Sigmoid colon (tissue), 4 donors: ENCODE data around the gene ZWILCH.

Experiments
- CTCF ChIP-seq, 4 experiments: fragments of 450-650 bp in 3 of 4; fragments of 200-600 bp in 1 of 4; IDR thresholded peaks; one replicate each; pipeline ENCODE4 v1.5.1; 2016 to 2019; ENCODE audit warnings: antibody characterized with exemption in 4 of 4, mild to moderate bottlenecking in 3 of 4, moderate library complexity in 2 of 4
- EP300 ChIP-seq, 4 donors: sonication (generic); formaldehyde crosslinking; IDR thresholded peaks; one replicate each; pipeline ENCODE4 v1.6.1; 2017; ENCODE audit warnings: antibody characterized with exemption in 4 of 4
- POLR2A ChIP-seq, 2 donors: fragments of 450-650 bp; IDR thresholded peaks; one replicate each; pipeline ENCODE4 v1.6.1; 2016; ENCODE audit warnings: antibody characterized with exemption in 2 of 2, mild to moderate bottlenecking in 2 of 2, moderate library complexity in 2 of 2
- POLR2AphosphoS5 ChIP-seq, 4 donors: sonication (generic); formaldehyde crosslinking; IDR thresholded peaks; one replicate each; pipeline ENCODE4 v1.6.1; 2017; ENCODE audit warnings: antibody characterized with exemption in 4 of 4

- no peak for TF ChIP-seq CTCF (IDR thresholded peaks at IDR 0.05)
- TF ChIP-seq EP300 (IDR thresholded peaks at IDR 0.05), result no peak
- no peak for TF ChIP-seq POLR2A (IDR thresholded peaks at IDR 0.05)
- no peak for TF ChIP-seq POLR2AphosphoS5 (IDR thresholded peaks at IDR 0.05)
Measured at GRCh38 chr15:66563126-66563525, 58.0 kb downstream of the ZWILCH start.
